NB4 (cell line): ENCODE measurements around the gene RGS6.

Source experiments
- POLR2A ChIP-seq: IDR thresholded peaks from 2 replicates; pipeline ENCODE4 v1.6.1; 2011; ENCODE audit warnings: mild to moderate bottlenecking; ENCODE audit not compliant: insufficient read length; ENCODE audit errors: extremely low read depth
- TF ChIP-seq, protein P1 (sequence below): IDR thresholded peaks from one replicate; pipeline ENCODE4 v1.5.1; 2012; ENCODE audit warnings: low read depth, low read length

DNA sequence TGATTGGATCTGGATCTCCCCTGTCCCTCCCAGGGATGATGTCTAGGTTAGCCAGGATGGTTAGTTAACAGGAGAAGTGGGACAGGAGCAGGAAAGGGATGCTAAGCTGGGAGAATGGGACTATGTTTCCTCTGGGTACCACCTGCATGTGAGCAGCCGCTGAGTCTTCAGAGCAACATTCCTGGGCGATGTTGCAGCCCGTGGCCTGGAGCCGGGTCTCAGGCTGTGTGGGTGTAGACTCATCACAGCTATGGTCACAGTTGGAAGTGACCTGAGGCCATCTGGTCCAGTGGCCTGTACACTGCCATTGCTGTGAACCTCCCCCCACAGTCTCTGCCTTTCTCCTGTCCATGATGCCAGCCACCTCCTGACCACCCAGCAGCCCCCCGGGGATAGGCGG lies 539.1 kb downstream of the RGS6 start:
- TF ChIP-seq, protein P1, sequence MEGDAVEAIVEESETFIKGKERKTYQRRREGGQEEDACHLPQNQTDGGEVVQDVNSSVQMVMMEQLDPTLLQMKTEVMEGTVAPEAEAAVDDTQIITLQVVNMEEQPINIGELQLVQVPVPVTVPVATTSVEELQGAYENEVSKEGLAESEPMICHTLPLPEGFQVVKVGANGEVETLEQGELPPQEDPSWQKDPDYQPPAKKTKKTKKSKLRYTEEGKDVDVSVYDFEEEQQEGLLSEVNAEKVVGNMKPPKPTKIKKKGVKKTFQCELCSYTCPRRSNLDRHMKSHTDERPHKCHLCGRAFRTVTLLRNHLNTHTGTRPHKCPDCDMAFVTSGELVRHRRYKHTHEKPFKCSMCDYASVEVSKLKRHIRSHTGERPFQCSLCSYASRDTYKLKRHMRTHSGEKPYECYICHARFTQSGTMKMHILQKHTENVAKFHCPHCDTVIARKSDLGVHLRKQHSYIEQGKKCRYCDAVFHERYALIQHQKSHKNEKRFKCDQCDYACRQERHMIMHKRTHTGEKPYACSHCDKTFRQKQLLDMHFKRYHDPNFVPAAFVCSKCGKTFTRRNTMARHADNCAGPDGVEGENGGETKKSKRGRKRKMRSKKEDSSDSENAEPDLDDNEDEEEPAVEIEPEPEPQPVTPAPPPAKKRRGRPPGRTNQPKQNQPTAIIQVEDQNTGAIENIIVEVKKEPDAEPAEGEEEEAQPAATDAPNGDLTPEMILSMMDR: no peak
- TF ChIP-seq POLR2A: no peak
